ENCODE data around the gene MOCOS. TPM values are rescaled to one million over a fixed set of nuclear protein-coding genes. Genes with fewer than 3 reads are reported as not detected.
"Not testable (repeated sequence)": the region's sequence is repeated elsewhere in the genome, so short reads cannot be mapped to it uniquely, and the experiment has no call there.

MOCOS gene
- total RNA-seq, 2 experiments from 2014 or later: 0.17 to 0.36 TPM

- intact Hi-C loops (cut with micrococcal nuclease): no loop called here
- Mint-ChIP-seq H3K27ac (no peak overlapping the region), H3K9me3 (no peaks in the 10 kb centered on the region), H3K4me3 (no peak overlapping the region), H3K36me3 (no peaks in the 10 kb centered on the region), H3K4me1 (ENCODE audit: low read depth) (no peaks in the 10 kb centered on the region), H3K27me3 (no peaks in the 10 kb centered on the region)
- DNase-seq: no peak
- ChIA-PET CTCF (no interaction called here), POLR2A (no interaction called here)
These were observed 7.5 kb downstream of the MOCOS start for GRCh38 chr18:36194600-36195315.

- Mint-ChIP-seq H3K4me1 (ENCODE audit: low read depth) (no peaks in the 10 kb centered on the region), H3K4me3 (no peak overlapping the region), H3K9me3 (no peaks in the 10 kb centered on the region), H3K27ac (no peak overlapping the region), H3K27me3 (no peaks in the 10 kb centered on the region), H3K36me3 (no peaks in the 10 kb centered on the region)
- CTCF ChIA-PET: no interaction called here
- POLR2A ChIA-PET: no interaction called here
- intact Hi-C loops (cut with micrococcal nuclease): no loop called here
- no peak for DNase-seq
These were observed 8.3 kb downstream of the MOCOS start for GRCh38 chr18:36195427-36196122.

- Mint-ChIP-seq H3K4me3 (no peak overlapping the region), H3K27me3 (no peaks in the 10 kb centered on the region), H3K9me3 (no peaks in the 10 kb centered on the region), H3K4me1 (ENCODE audit: low read depth) (no peaks in the 10 kb centered on the region), H3K27ac (no peak overlapping the region), H3K36me3 (no peaks in the 10 kb centered on the region)
- ChIA-PET CTCF (no interaction called here), POLR2A (no interaction called here)
- intact Hi-C loops (cut with micrococcal nuclease): no loop called here
- DNase-seq: no peak
These were observed 9.1 kb downstream of the MOCOS start for GRCh38 chr18:36196238-36196995.

- ChIA-PET CTCF (no interaction called here), POLR2A (no interaction called here)
- Mint-ChIP-seq H3K4me3 (no peak overlapping the region), H3K9me3 (no peaks in the 10 kb centered on the region), H3K4me1 (ENCODE audit: low read depth) (no peaks in the 10 kb centered on the region), H3K27ac (no peak overlapping the region), H3K36me3 (no peaks in the 10 kb centered on the region), H3K27me3 (peaks cover 2% of the 10 kb centered on the region)
- DNase-seq: no peak
- intact Hi-C loops (cut with micrococcal nuclease): no loop called here
These were observed 10.3 kb downstream of the MOCOS start for GRCh38 chr18:36197511-36198166.

GRCh38 chr18:36199691-36200295, 12.5 kb downstream of the MOCOS start:
- CTCF ChIA-PET: interaction anchor here (0.6 kb wide), 1 partner anchor 21 kb away, joined by 3 read pairs; no protein-coding TSS in a partner anchor
- Mint-ChIP-seq H3K27me3 (peaks cover 2% of the 10 kb centered on the region), H3K27ac (no peak overlapping the region), H3K4me1 (ENCODE audit: low read depth) (no peaks in the 10 kb centered on the region), H3K9me3 (no peaks in the 10 kb centered on the region), H3K4me3 (no peak overlapping the region), H3K36me3 (no peaks in the 10 kb centered on the region)
- intact Hi-C loops (cut with micrococcal nuclease): no loop called here
- POLR2A ChIA-PET: no interaction called here
- DNase-seq: no peak

GRCh38 chr18:36200354-36200771, 13.1 kb downstream of the MOCOS start:
- Mint-ChIP-seq H3K4me1 (ENCODE audit: low read depth) (no peaks in the 10 kb centered on the region), H3K36me3 (no peaks in the 10 kb centered on the region), H3K27me3 (peaks cover 2% of the 10 kb centered on the region), H3K27ac (no peak overlapping the region), H3K4me3 (no peak overlapping the region), H3K9me3 (no peaks in the 10 kb centered on the region)
- no peak for DNase-seq
- intact Hi-C loops (cut with micrococcal nuclease): no loop called here
- CTCF ChIA-PET: interaction anchor here (0.6 kb wide), 1 partner anchor 20 kb away, joined by 3 read pairs; no protein-coding TSS in a partner anchor
- POLR2A ChIA-PET: no interaction called here

GRCh38 chr18:36201765-36202164, 14.5 kb downstream of the MOCOS start:
- CTCF ChIA-PET: no interaction called here
- intact Hi-C loops (cut with micrococcal nuclease): no loop called here
- H3K4me3 Mint-ChIP-seq: no peak overlapping the region
- POLR2A ChIA-PET: no interaction called here
- no peaks in the 10 kb centered on the region for H3K36me3 Mint-ChIP-seq
- peaks cover 2% of the 10 kb centered on the region for H3K27me3 Mint-ChIP-seq
- no peaks in the 10 kb centered on the region for H3K9me3 Mint-ChIP-seq
- DNase-seq: no peak
- no peak overlapping the region for H3K27ac Mint-ChIP-seq
- no peaks in the 10 kb centered on the region for H3K4me1 Mint-ChIP-seq (ENCODE audit: low read depth)

- H3K4me3 Mint-ChIP-seq: no peak overlapping the region
- peaks cover 9% of the 10 kb centered on the region for H3K9me3 Mint-ChIP-seq
- H3K4me1 Mint-ChIP-seq (ENCODE audit: low read depth): no peaks in the 10 kb centered on the region
- DNase-seq: no peak
- no peak overlapping the region for H3K27ac Mint-ChIP-seq
- H3K36me3 Mint-ChIP-seq: no peaks in the 10 kb centered on the region
- intact Hi-C loops (cut with micrococcal nuclease): no loop called here
- ChIA-PET CTCF (no interaction called here), POLR2A (no interaction called here)
- H3K27me3 Mint-ChIP-seq: peaks cover 2% of the 10 kb centered on the region
These were observed 16.1 kb downstream of the MOCOS start for GRCh38 chr18:36203360-36203895.

- ChIA-PET CTCF (no interaction called here), POLR2A (no interaction called here)
- Mint-ChIP-seq H3K4me3 (no peak overlapping the region), H3K4me1 (ENCODE audit: low read depth) (no peaks in the 10 kb centered on the region), H3K36me3 (no peaks in the 10 kb centered on the region), H3K27me3 (peaks cover 2% of the 10 kb centered on the region), H3K9me3 (peaks cover 13% of the 10 kb centered on the region), H3K27ac (no peak overlapping the region)
- intact Hi-C loops (cut with micrococcal nuclease): no loop called here
- no peak for DNase-seq
These were observed 17.9 kb downstream of the MOCOS start for GRCh38 chr18:36205166-36205565.

- Mint-ChIP-seq H3K4me1 (ENCODE audit: low read depth) (no peaks in the 10 kb centered on the region), H3K27me3 (no peaks in the 10 kb centered on the region), H3K27ac (no peak overlapping the region), H3K36me3 (no peaks in the 10 kb centered on the region), H3K4me3 (no peak overlapping the region), H3K9me3 (peaks cover 13% of the 10 kb centered on the region)
- no peak for DNase-seq
- intact Hi-C loops (cut with micrococcal nuclease): no loop called here
- ChIA-PET POLR2A (no interaction called here), CTCF (no interaction called here)
These were observed 20.0 kb downstream of the MOCOS start for GRCh38 chr18:36207303-36207702.

GRCh38 chr18:36207969-36208368, 20.7 kb downstream of the MOCOS start:
- H3K27ac Mint-ChIP-seq; H3K4me1 Mint-ChIP-seq (ENCODE audit: low read depth); DNase-seq; intact Hi-C loops (cut with micrococcal nuclease); H3K27me3 Mint-ChIP-seq; POLR2A ChIA-PET; H3K36me3 Mint-ChIP-seq; H3K4me3 Mint-ChIP-seq; CTCF ChIA-PET: not testable (repeated sequence)
- H3K9me3 Mint-ChIP-seq: peaks cover 13% of the 10 kb centered on the region

- intact Hi-C loops (cut with micrococcal nuclease): no loop called here
- Mint-ChIP-seq H3K27me3 (no peaks in the 10 kb centered on the region), H3K9me3 (peaks cover 13% of the 10 kb centered on the region), H3K4me1 (ENCODE audit: low read depth) (no peaks in the 10 kb centered on the region), H3K27ac (no peak overlapping the region), H3K36me3 (no peaks in the 10 kb centered on the region), H3K4me3 (no peak overlapping the region)
- POLR2A ChIA-PET: no interaction called here
- CTCF ChIA-PET: no interaction called here
- DNase-seq: no peak
These were observed 24.3 kb downstream of the MOCOS start for GRCh38 chr18:36211612-36212065.

Measured in activated CD4-positive, alpha-beta memory T cell treated with anti-CD3 and anti-CD28 coated beads for 36 hours (primary cell).